Activated CD4-positive, alpha-beta T cell treated with anti-CD3 and anti-CD28 coated beads, Interleukin-2, amount 10 ng/mL, durations not matched to agents 7 days and 5 days (primary cell): Measurements from ENCODE around the gene ARVCF. TPM values are rescaled to one million over a fixed set of nuclear protein-coding genes. Genes with fewer than 3 reads are reported as not detected.

Source experiments
- CTCF ChIA-PET: fragments of 350-600 bp; sonication (Branson Sonifier 250); formaldehyde crosslinking; loops from one replicate; lab custom pipeline; 2021; ENCODE audit warnings: antibody characterized with exemption; lab: Charles Lee
- POLR2A ChIA-PET: fragments of 350-600 bp; sonication (Branson Sonifier 250); formaldehyde crosslinking; loops from one replicate; lab custom pipeline; 2021; ENCODE audit warnings: antibody characterized with exemption; lab: Charles Lee
- DNase-seq: peaks from one replicate; pipeline ENCODE4 v3.0.0-alpha.2; 2020
- H3K27ac Mint-ChIP-seq: one replicate; pipeline ENCODE4 v1.8.0; 2021; ENCODE audit warnings: mild to moderate bottlenecking, moderate library complexity, mixed read lengths
- H3K27me3 Mint-ChIP-seq: one replicate; pipeline ENCODE4 v1.8.0; 2021; ENCODE audit warnings: mixed read lengths
- H3K36me3 Mint-ChIP-seq: one replicate; pipeline ENCODE4 v1.8.0; 2021; ENCODE audit warnings: low read depth, mixed read lengths
- H3K4me1 Mint-ChIP-seq: one replicate; pipeline ENCODE4 v1.8.0; 2021; ENCODE audit warnings: mixed read lengths
- H3K4me3 Mint-ChIP-seq: one replicate; pipeline ENCODE4 v1.8.0; 2021; ENCODE audit warnings: mild to moderate bottlenecking, moderate library complexity, mixed read lengths
- H3K9me3 Mint-ChIP-seq: one replicate; pipeline ENCODE4 v1.8.0; 2021; ENCODE audit warnings: mixed read lengths
- microRNA-seq: library from miRNA; unstranded; fragments of <30 nt; microRNA quantifications from one replicate; pipeline ENCODE4 v1.2.0, GENCODE V29; 2021; ENCODE audit warnings: borderline microRNAs expressed, borderline replicate concordance
- total RNA-seq, 2 experiments: library from RNA; stranded (reverse); gene quantifications; one replicate each; pipeline ENCODE4 v1.2.3, GENCODE V29; 2021

The ARVCF gene
- total RNA-seq, 2 experiments from 2014 or later = 0.89 to 1.2 TPM

- Mint-ChIP-seq H3K27me3 (no peaks in the 10 kb centered on the region), H3K9me3 (no peaks in the 10 kb centered on the region), H3K27ac (no peak overlapping the region), H3K4me3 (no peak overlapping the region), H3K36me3 (peaks cover 1% of the 10 kb centered on the region), H3K4me1 (no peaks in the 10 kb centered on the region)
- POLR2A ChIA-PET = no interaction called here
- CTCF ChIA-PET = interaction anchor here (0.6 to 0.7 kb wide), 2 partner anchors 279 to 283 kb away, joined by 3 read pairs; no protein-coding TSS in a partner anchor
- DNase-seq = no peak
These were observed 95.0 kb downstream of the ARVCF start for GRCh38 chr22:19921544-19922081.

Small RNA genes lying within 50 kb of the gene (microRNA-seq; reads per million reads assigned to microRNA genes)
- gene MIR185 = 1,128 reads per million, percentile 86 among the genes with 10 or more reads in this experiment
- gene MIR4761 = not detected

Other genes with a start within 250 kb of the ARVCF start
- 1 to 10 TPM; 5.3 to 7.3 TPM for gene GNB1L, start 161.9 kb downstream of the ARVCF start, total RNA-seq
- 10 to 100 TPM; 21.4 to 21.5 TPM for gene RTL10, start 161.9 kb downstream of the ARVCF start, total RNA-seq
- 10 to 100 TPM; 71.8 to 74.8 TPM for gene COMT, start 75.1 kb downstream of the ARVCF start, total RNA-seq
- gene TXNRD2, start 75.0 kb downstream of the ARVCF start, total RNA-seq = 10 to 100 TPM; 19.3 to 21.9 TPM
- 10 to 100 TPM; 36.7 to 39.7 TPM for gene TANGO2, start 4.3 kb upstream of the ARVCF start, total RNA-seq
- gene DGCR8, start 63.4 kb upstream of the ARVCF start, total RNA-seq = 10 to 100 TPM; 51.2 to 54.5 TPM
- 100 to 1,000 TPM; 229 to 234 TPM for gene RANBP1, start 99.3 kb upstream of the ARVCF start, total RNA-seq
- gene TRMT2A, start 100.4 kb upstream of the ARVCF start, total RNA-seq = 10 to 100 TPM; 85.5 to 91.4 TPM
- 10 to 100 TPM; 57.9 to 58.9 TPM for gene ZDHHC8, start 115.0 kb upstream of the ARVCF start, total RNA-seq
- gene CCDC188, start 134.2 kb upstream of the ARVCF start, total RNA-seq = under 1 TPM; 0.12 to 0.23 TPM